HG03442 (cell line): ENCODE data around the gene PLXDC2.

Experiments
- ATAC-seq: cut with Tn5 transposase; IDR thresholded peaks from one replicate; pipeline ENCODE4 v1.9.1; 2021; ENCODE audit warnings: mild to moderate bottlenecking, moderate library complexity; ENCODE audit not compliant: unreplicated experiment

Gene PLXDC2

DNA sequence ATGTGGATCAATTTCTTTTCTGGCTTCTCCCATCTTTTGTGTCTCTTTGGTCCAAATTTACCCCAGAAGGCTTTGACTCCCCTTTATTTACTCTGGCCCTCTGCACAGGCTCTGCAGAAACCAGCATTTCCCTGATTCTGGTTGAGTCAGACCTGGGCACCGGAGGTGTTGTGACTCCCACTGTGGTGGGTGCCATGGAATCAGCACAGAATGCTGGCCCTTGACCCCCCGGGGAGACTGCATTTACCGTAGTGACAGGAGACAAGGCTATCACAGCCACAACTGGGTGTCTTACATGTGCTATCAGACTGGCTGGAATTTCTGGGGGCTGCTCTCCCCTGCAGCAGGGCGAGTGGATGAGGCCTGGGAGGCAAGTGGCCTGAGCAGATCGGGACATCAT is 37.6 kb downstream of the PLXDC2 start:
- no peak for ATAC-seq

DNA sequence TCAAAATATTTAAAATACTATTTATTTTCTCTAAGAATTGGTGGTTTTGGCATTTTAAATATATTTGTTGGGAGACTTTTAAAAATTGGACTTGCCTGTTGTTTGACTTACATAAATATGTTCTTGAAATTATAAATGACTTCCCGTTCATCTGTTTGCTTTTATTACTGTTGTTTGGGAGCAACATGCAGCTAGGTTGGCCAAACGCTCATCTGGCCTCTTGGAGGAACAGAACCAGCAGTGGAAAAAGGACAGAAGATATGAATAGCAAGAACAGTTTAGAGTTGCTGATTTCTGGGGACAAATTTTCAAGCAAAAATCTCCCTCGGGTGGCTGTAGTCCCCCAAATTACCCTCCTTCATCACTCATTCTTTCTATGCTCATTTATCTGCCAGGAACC is 41.6 kb downstream of the PLXDC2 start:
- ATAC-seq, result no peak

DNA sequence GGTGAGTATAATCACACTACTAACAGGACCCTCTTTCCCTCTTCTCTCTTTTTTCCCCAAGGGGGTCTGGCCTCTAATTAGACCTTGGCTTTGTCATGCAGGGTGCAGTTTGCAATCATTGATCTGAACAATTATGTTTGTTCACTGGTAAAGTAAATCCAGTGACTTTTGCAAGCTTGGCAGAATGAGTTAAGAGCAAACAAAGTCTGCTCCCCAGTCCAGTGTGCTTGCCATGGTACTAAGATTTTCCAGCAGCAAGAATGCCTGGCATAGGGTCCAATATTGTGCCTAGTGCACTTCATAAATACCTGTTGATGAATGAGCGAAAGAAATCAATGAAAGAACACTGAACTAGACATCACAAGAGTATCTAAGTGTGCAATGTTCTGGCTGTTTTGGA is 43.9 kb downstream of the PLXDC2 start:
- ATAC-seq, result no peak

DNA sequence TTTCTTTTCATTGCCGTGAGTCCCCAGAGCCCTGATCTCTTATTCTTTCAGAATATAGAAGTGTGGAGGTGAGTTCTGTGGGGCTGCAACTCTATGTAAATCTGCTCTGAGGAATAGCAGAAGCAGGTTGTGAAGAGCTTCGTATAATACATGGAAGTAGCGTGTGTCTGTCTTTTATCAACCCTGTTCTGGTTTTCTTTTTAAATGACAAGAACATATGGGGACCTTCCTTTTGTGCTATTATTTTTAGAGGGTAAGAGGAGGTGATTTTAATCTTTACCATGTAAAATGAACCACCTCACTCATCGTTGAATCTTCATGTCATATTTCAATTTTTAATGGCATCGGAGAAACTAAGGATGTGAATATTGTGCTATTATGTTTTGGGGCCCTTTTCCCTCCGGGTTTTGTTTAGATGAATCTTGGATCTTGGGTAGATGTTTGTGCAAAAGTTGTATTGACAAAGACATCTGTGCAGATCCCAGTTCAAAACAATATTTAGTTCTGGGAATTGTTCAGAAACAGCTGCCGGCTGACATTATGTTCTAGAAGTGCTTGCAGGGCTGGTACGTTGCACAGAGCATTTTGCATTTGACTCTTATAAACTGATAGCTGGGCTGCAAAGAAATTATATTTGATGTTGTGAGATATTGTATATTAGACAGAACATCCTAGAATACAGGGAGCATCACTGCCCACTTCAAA is 46.7 kb downstream of the PLXDC2 start:
- no peak for ATAC-seq

DNA sequence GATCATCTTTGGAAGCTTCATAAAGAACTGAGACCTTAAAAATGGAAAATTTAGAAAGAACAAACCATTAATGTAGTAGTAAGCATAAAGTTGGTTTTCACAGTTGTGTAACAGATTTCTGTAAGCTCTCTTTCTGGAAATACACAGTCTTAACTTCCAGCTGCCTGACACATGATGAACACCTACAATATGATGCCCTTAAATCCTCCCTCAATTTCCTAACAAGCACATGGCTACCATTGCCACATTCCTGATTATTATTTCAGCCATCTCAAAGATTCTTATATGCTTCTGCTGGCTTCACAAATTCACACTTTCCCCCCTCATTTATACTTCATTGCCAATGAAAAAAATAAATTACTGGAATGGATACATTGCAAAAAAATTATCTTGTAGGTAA is 49.4 kb downstream of the PLXDC2 start:
- ATAC-seq, result no peak

DNA sequence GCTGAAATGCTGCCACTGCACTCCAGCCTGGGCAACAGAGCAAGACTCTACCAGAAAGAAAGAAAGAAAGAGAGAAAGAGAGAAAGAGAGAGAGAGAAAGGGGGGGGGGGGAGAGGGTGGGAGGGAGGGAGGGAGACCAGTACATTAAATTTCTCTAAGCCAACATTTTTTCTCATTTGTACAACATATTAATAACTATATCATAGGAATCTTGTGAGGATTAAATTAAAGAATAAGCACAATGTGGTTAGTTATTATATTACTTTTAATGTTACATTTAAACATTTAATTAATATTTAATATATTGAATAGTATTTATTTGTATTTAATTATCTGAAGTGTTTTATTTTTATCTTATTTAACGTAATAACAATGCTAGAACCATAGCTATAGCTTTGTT is 53.1 kb downstream of the PLXDC2 start:
- ATAC-seq, result no peak

DNA sequence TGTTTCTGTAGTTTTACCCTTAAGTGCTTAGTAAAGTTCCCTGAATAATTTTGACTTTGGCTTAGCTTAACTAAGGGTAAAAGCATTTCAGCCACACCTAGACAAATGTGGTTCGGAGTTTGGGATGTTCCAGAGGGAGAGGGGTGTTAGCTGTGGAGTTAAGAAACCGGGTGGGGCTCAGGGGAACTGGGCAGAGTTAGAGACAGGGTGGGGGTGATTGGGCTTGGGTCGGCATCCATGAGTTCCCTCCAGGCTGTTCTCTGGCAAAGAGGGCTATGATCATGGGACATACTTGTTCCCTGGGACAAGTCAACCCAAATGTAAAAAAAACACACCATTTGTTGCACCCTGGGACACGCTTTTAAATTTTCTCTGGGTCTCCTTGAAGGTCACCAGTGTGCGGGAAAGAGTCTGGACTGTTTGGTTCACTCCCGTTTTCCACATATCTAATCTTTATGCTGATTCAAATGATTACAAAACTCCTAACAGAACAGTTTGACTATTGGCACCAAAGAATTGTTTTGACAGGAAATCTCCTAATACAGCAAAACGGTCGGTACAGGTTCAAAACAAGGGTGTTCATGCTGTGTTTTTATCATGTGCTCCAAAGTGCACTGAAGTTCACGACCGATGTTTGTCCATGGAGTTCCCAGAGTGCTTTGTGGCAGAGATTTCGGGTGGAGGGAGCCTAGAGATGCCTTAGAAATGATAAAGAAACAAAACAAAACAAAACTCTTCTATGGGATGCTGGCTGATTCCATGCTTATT is 56.5 kb downstream of the PLXDC2 start:
- ATAC-seq, result no peak

DNA sequence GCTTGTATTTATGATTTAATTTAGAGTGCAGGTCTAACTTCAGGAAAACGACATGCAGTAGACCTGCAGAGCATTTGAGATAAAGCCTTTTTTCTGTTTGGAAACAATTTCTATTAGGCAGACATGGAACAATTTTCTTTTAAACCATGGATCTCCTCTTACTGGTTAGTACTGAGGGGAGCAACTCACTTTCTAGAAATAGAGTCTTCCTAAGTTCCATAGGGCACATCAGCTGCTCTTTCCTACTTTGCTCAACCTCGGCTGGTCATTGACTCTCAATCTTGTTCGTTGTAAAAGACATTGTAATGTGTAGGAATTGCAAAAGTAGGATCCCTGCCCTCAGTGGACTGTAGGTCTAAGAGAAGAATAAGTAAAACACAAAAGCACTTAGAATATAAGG is 58.0 kb downstream of the PLXDC2 start:
- no peak for ATAC-seq

DNA sequence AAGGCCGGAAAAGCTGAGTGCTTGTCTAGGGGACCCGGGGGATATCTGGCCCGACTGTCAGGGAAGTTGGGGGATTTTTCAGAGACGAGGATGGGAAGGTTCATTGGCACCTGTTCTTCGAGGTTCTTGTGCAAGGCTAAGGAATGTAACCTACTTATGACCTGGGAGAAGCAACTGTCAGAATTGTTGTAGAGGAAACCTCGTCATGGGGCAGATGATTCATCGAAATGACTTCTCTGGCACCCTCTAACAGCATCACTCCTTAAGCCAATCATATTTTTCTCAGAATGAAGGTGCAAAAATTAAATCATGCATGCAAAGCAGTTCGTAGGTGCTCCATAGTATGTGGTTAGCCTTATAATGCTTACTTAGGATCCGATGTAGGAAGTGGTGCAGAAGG is 58.6 kb downstream of the PLXDC2 start:
- no peak for ATAC-seq

DNA sequence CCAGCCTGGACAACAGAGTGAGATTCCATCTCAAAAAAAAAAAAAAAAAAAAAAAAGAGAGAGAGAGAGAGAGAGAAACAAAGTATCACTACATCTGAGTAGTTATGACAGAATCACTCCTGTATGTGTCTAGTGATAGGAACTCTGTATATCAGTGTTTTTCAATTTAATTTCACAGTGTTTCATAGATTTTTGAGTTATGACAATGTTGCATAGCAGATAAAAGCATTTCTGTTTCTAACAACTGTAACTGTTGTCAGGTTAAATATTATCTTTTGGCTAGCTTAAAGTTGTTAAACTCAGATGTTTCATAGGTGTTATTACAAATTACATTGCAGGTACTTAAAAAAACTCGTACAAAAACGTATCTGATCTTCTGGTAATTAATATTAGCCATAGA is 60.3 kb downstream of the PLXDC2 start:
- ATAC-seq, result no peak

DNA sequence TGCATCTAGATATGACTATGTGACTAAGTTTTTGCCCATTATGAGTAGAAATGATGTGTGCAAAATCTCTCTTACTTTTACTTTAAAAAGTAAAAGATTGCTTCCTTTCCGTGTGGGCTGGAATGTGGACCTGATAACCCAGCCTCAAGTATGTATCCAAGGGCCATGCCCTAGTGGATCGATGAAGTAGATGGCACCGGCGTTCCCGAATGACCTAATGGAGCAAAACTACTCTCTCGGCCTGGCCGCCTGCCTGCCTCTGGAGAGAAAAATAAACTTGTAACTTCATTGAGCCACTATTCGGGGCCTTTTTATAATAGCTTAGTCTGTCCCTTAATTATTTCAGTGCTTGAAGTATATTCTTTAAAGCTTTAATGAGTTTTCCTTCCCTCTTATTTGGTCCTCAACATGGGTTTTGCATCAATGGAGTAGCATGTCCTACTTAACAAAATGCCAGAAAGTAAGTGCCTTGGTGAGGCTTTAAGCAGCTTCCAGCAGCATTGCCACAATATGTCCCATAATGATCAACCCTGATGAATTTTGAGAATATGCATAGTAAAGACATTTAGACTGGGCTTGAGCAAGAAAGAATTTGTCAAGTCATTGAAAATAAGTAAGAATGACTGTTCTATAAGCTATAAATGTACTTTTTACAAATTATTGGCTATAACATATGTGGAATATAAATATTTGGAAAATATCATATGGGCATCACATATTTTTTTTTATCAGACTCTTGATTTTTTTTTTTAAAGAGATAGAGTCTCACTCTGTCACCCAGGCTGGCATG is 61.4 kb downstream of the PLXDC2 start:
- no peak for ATAC-seq

DNA sequence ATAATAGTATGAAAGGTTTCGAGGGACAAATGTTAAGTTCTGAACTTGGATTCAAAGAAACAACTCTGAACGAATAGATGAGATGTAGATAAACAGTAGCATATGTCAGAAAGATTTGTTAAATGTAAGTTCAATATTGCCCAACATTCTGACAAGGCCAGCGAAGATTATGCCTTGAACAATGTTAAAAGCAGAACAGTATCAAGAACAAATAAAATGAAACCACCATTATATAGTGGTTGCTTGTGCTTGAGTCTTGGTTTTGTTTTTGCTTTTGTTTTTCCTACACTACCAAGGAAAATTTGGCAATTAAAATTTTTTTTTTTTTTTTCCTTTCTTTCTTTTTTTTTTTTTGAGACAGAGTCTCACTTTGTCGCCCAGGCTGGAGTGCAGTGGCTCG is 66.4 kb downstream of the PLXDC2 start:
- no peak for ATAC-seq

DNA sequence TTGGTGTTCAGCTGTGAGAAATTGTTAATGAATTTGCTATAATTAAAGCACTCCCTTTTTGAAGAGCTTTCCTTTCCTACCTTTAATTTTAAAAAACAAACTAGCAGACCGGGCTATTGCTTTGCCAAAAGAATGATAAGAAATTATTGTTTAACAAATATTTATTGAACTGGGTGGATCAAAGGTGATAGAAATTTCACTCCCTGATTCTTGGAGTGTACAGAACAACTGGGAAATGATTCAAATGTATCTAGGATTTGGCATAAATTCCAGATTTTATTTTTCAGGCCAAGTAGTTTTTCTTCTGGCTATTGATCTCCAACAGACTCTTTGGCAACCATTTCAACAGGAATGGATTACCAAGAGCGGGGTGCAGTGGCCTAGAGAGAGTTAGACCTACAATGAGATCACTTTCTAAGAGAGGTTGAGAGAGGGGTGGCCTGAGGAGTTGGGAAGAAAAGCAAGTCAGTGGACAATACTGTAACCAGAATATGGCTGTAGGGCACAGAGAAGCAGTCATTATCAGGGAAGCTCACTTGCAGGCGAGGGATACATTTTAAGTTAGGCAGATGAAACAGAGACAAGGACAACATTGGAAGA is 71.9 kb downstream of the PLXDC2 start:
- ATAC-seq, result no peak

DNA sequence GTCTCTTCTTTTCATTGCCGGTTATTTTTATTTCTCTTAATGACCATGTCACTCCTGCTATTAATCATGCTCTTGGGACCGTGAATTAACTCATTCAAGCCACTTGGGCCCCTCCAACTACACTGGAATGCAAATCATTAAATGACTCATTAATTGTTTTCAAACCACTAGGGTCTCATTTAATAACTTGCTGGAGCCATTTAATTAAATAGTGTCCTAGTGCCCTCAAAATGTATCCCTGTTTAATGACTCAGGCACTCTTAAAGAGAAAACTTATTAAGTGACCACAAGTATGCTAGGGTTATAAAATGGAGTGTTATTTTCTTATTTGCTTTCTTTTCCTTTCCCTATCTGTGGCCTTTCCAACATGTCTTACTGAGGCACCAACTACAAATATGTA is 73.0 kb downstream of the PLXDC2 start:
- ATAC-seq, result no peak

DNA sequence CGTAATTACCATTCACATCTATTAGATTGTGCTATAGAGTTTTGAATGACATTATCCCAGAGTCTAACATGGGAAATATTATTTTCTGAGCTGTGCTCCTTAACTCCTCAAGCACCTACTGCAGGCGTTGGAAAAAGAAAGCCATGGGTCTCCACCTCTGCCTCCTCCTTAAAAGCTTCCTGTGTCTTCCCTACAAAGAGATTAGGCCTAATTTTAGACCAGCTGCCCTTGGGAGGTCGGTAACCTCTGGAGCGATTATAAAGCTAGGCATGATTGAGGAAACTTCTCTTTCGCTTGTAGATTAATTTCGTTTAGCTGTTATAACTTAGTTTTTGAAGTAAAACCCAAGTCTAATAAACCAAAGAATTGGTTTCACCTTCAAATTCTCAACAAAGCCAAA is 75.2 kb downstream of the PLXDC2 start:
- no peak for ATAC-seq

DNA sequence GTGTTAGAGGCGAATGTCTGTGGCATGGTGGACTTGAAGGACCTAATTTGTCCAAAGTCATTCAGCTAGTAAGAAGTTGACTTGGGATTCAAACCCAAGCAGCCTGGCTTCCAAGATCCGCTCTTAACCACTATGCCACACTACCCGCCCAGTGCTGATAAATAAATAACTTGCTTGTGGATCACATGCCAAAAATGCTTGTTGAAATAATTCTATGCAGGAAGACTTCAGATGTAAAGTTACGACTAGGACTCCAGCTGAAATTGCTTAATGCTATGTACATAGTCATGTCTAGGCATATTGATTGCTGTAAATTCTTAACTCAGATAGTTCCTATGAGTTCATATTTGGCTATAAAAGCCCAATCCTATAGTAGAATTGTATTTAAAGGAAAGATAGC is 76.0 kb downstream of the PLXDC2 start:
- no peak for ATAC-seq

DNA sequence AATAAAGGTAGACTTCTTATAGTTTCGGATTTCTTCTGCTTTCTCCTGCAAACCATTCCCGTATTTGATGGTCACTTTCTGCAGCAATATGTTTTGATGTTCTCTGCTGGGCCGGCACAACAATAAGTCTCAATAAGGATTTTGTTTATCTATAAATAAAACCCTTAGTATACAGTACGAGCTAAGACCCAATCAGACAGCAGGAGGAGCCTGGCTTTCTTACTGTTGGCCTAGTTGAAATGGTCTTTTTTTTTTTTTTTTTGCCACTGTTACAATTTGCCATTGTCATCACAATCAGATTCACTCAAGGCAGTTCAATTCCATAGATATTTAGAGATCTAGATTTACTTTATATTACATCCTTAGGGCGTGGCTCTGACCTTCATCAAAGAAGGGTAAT is 76.4 kb downstream of the PLXDC2 start:
- ATAC-seq, result no peak

DNA sequence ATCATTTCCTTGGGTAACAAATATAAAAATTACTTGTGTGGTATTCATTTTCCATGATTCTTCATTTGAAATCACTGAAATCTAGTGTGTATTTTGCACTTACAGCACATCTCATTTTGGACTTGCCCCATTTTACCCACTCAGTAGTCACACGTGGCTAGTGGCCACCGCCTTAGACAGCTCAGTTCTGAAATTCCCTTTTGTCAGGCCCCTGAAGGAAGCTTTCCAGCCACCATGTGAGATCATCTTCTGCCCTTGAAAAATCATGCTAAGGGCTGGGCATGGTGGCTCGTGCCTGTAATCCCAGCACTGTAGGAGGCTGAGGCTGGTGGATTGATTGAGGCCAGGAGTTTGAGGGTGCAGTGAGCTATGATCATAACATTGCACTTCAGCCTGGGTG is 79.3 kb downstream of the PLXDC2 start:
- ATAC-seq, result no peak

DNA sequence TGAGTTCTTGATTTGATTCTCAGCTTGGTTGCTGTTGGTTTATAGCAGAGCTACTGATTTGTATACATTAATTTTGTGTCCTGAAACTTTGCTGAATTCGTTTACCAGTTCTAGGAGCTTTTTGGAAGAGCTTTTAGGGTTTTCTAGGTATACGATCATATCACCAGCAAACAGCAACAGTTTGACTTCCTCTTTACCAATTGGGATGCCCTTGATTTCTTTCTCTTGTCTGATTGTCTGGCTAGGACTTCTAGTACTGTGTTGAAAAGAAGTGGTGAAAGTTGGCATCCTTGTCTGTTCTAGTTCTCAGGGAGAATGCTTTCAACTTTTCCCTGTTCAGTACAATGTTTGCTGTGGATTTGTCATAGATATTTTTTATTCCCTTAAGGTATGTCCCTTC is 86.2 kb downstream of the PLXDC2 start:
- no peak for ATAC-seq

DNA sequence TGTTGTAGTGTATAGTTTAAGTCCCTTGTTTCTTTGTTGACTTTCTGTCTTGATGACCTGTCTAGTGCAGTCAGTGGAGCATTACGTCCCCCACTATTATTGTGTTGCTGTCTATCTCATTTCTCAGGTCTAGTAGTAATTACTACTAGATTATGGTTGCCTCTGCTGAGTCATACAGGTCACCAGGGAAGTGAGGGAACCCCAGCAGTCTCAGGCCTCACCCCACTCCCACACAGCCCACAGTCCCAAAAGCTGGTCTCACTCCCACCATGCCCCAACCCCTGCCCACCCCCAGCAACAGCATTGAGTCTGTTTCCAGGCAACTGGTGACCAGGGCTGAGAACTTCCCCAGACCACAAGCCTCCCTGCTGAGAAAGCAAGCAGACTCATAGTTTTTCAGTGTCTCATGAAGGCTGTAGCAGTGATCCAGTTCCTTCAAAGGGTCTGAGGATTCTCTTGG is 88.0 kb downstream of the PLXDC2 start:
- peak; percentile 52 for ATAC-seq

DNA sequence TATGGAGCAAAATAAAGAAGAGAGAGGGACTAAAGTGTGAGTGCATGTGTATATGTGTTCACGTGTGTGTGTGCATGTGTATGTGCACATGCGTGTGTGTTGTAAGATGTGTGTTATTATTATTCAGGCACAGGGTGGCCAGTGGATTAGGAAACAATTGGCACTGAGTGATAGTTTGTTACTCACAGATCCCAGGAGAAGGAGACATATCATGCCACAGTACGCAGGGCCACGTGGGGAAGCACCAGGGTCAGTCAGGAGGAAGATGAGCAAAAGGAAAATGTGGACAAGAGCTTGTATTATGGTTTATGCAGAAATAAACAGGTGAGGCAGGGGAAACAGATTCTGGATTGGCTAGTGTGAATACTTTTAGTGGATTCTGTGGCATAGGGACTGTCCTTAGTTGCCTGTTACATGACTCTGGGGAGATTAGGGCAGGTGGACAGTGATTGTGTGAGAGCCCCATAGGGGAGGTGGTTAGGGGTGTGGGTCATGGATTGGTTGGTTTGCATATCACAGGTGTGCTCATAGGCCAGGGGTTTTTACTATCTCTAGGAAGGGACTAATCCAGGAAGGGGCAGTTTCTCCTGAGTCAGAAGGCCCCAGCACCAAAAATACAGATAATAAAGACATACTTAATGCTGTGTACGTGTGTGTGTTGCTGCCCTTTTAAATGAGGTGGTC is 90.0 kb downstream of the PLXDC2 start:
- ATAC-seq, result no peak
